Fibroblast of lung (primary cell): ENCODE results near the gene TBC1D5.

Experiments
- EZH2 ChIP-seq: IDR thresholded peaks from 2 replicates; pipeline ENCODE4 v1.5.1; 2012; ENCODE audit warnings: low read length, control low read depth, mild to moderate bottlenecking; ENCODE audit errors: missing control alignments
- TF ChIP-seq, protein P1 (sequence below), 2 donors: IDR thresholded peaks in 1 of 2; conservative IDR thresholded peaks in 1 of 2; 1 replicate in 1 of 2; 2 replicates in 1 of 2; pipeline ENCODE4 v1.5.1; 2011 to 2012; ENCODE audit warnings: low read length in 2 of 2, control low read depth in 1 of 2, inconsistent platforms in 1 of 2, low read depth in 1 of 2, mild to moderate bottlenecking in 1 of 2

DNA sequence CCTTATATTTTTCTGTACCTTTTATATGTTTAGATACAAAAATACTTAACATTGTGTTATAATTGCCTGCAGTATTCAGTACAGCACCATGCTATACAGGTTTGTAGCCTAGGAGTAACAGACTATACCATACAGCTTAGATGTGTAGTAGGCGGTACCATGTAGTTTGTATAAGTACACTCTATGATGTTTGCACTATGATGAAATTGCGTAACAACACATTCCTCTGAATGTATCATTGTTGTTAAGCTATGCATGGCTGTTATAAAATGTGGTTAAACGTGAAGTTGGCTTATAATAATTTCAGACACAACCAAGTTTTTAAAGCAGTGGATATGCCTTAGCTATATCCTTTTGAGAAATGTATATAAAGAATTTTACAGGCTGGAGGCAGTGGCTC, 529.3 kb downstream of the TBC1D5 start:
- TF ChIP-seq, protein P1, sequence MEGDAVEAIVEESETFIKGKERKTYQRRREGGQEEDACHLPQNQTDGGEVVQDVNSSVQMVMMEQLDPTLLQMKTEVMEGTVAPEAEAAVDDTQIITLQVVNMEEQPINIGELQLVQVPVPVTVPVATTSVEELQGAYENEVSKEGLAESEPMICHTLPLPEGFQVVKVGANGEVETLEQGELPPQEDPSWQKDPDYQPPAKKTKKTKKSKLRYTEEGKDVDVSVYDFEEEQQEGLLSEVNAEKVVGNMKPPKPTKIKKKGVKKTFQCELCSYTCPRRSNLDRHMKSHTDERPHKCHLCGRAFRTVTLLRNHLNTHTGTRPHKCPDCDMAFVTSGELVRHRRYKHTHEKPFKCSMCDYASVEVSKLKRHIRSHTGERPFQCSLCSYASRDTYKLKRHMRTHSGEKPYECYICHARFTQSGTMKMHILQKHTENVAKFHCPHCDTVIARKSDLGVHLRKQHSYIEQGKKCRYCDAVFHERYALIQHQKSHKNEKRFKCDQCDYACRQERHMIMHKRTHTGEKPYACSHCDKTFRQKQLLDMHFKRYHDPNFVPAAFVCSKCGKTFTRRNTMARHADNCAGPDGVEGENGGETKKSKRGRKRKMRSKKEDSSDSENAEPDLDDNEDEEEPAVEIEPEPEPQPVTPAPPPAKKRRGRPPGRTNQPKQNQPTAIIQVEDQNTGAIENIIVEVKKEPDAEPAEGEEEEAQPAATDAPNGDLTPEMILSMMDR (conservative IDR thresholded peaks at IDR 0.05 in 1 of 2, IDR thresholded peaks at IDR 0.05 in 1 of 2; ENCODE audit: low read depth in 1 of 2, low read length in 2 of 2) = no peak
- TF ChIP-seq EZH2 = no peak
